PFSK-1 (cell line): ENCODE results near the gene ARHGAP19.

Experiments
- FOXP2 ChIP-seq: optimal IDR thresholded peaks from 2 replicates; pipeline ENCODE3; 2011; ENCODE audit warnings: borderline replicate concordance, control low read depth, inconsistent platforms; ENCODE audit not compliant: insufficient read depth; ENCODE audit errors: extremely low read length, extremely low read depth
- POLR2AphosphoS5 ChIP-seq: IDR thresholded peaks from 2 replicates; pipeline ENCODE4 v1.6.1; 2012; ENCODE audit warnings: low read depth, mild to moderate bottlenecking, control low read depth, low read length, moderate library complexity
- SIN3A ChIP-seq: IDR thresholded peaks from 2 replicates; pipeline ENCODE4 v1.6.1; 2012; ENCODE audit warnings: mild to moderate bottlenecking, low read length, moderate library complexity, borderline replicate concordance; ENCODE audit not compliant: insufficient read depth
- TAF1 ChIP-seq: IDR thresholded peaks from 2 replicates; pipeline ENCODE4 v1.6.1; 2012; ENCODE audit warnings: low read length, control low read depth, borderline replicate concordance; ENCODE audit not compliant: insufficient read depth
- TF ChIP-seq, protein P1 (sequence below), 2 experiments: IDR thresholded peaks; 2 replicates each; pipeline versions ENCODE4 v1.6.1 to v1.8.0; 2011 to 2012; ENCODE audit warnings: low read depth in 2 of 2, low read length in 2 of 2, control low read depth in 1 of 2, inconsistent platforms in 1 of 2, mild to moderate bottlenecking in 1 of 2, moderate library complexity in 1 of 2; ENCODE audit not compliant: insufficient read depth in 1 of 2

DNA sequence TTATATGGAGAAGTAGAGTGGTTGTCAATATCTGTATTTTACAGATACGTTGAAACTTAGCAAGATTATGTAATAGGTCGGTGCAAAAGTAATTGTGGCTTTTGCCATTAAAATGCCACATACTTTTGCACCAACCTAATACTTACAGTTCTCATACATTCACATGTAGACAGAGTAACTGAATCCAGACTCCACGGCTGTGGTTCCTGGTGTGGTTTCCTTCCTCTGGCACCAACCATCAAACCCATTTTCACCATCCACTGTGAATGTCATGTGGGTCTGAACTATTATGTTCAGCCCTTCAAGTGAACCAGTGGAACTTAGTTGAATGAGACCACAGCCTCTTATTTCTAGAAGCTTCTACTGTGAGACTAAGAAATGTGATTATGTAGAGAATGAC, 75.1 kb downstream of the ARHGAP19 start:
- TF ChIP-seq FOXP2 (no peak), POLR2AphosphoS5 (no peak), TAF1 (no peak), SIN3A (no peak)
- TF ChIP-seq, protein P1, sequence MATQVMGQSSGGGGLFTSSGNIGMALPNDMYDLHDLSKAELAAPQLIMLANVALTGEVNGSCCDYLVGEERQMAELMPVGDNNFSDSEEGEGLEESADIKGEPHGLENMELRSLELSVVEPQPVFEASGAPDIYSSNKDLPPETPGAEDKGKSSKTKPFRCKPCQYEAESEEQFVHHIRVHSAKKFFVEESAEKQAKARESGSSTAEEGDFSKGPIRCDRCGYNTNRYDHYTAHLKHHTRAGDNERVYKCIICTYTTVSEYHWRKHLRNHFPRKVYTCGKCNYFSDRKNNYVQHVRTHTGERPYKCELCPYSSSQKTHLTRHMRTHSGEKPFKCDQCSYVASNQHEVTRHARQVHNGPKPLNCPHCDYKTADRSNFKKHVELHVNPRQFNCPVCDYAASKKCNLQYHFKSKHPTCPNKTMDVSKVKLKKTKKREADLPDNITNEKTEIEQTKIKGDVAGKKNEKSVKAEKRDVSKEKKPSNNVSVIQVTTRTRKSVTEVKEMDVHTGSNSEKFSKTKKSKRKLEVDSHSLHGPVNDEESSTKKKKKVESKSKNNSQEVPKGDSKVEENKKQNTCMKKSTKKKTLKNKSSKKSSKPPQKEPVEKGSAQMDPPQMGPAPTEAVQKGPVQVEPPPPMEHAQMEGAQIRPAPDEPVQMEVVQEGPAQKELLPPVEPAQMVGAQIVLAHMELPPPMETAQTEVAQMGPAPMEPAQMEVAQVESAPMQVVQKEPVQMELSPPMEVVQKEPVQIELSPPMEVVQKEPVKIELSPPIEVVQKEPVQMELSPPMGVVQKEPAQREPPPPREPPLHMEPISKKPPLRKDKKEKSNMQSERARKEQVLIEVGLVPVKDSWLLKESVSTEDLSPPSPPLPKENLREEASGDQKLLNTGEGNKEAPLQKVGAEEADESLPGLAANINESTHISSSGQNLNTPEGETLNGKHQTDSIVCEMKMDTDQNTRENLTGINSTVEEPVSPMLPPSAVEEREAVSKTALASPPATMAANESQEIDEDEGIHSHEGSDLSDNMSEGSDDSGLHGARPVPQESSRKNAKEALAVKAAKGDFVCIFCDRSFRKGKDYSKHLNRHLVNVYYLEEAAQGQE (IDR thresholded peaks at IDR 0.05; ENCODE audit: insufficient read depth in 1 of 2, low read depth in 2 of 2, low read length in 2 of 2) = no peak
